NOMO-1 treated with DMSO at 0.1 percent for 48 hours (cell line): ENCODE results near the gene CARD10.

Source experiments
- DNase-seq: peaks from one replicate; lab custom pipeline; 2025; ENCODE audit not compliant: unreplicated experiment; lab: John Stamatoyannopoulos, UW

The CARD10 gene

GRCh38 chr22:37505989-37506388 lies 13.2 kb downstream of the CARD10 start:
- DNase-seq = no peak

- no peak for DNase-seq
Observed at GRCh38 chr22:37505565-37505964, 13.7 kb downstream of the CARD10 start.

GRCh38 chr22:37504964-37505363 lies 14.3 kb downstream of the CARD10 start:
- no peak for DNase-seq

GRCh38 chr22:37503850-37504249 lies 15.4 kb downstream of the CARD10 start:
- no peak for DNase-seq

GRCh38 chr22:37503183-37503683 lies 16.0 kb downstream of the CARD10 start:
- no peak for DNase-seq

GRCh38 chr22:37502342-37503182 lies 16.7 kb downstream of the CARD10 start:
- peak; percentile 4 for DNase-seq

- DNase-seq = no peak
Observed at GRCh38 chr22:37501610-37502341, 17.4 kb downstream of the CARD10 start.

- DNase-seq = no peak
Observed at GRCh38 chr22:37500745-37501609, 18.2 kb downstream of the CARD10 start.

GRCh38 chr22:37499789-37500540 lies 19.2 kb downstream of the CARD10 start:
- no peak for DNase-seq

- DNase-seq = no peak
Observed at GRCh38 chr22:37499027-37499707, 20.0 kb downstream of the CARD10 start.

GRCh38 chr22:37498289-37498909 lies 20.8 kb downstream of the CARD10 start:
- peak; percentile 53 for DNase-seq

GRCh38 chr22:37497062-37497599 lies 22.1 kb downstream of the CARD10 start:
- DNase-seq = no peak

- no peak for DNase-seq
Observed at GRCh38 chr22:37496651-37497050, 22.6 kb downstream of the CARD10 start.

GRCh38 chr22:37493979-37494378 lies 25.2 kb downstream of the CARD10 start:
- no peak for DNase-seq

- DNase-seq = peak; percentile 28
Observed at GRCh38 chr22:37492428-37493344, 26.5 kb downstream of the CARD10 start.

- DNase-seq = no peak
Observed at GRCh38 chr22:37491559-37492427, 27.4 kb downstream of the CARD10 start.

GRCh38 chr22:37491106-37491505 lies 28.1 kb downstream of the CARD10 start:
- DNase-seq = no peak
